H1 (cell line): ENCODE data around the gene TMEM117. TPM values are rescaled to one million over a fixed set of nuclear protein-coding genes. Genes with fewer than 3 reads are reported as not detected.

Experiments
- CTCF ChIA-PET: fragments of 300-600 bp; sonication (Branson Sonifier 250); formaldehyde crosslinking; loops from one replicate; lab custom pipeline; 2021; ENCODE audit not compliant: partially characterized antibody; lab: Charles Lee
- POLR2A ChIA-PET: fragments of 300-600 bp; sonication (Branson Sonifier 250); formaldehyde crosslinking; loops from one replicate; lab custom pipeline; 2021; ENCODE audit warnings: inconsistent platforms; ENCODE audit not compliant: partially characterized antibody; lab: Charles Lee
- DNase-seq, 2 experiments: peaks; one replicate each; pipeline versions ENCODE4 v3.0.0 to v3.0.0-alpha.2; 2010 to 2022; ENCODE audit warnings: low spot score in 2 of 2, low read depth in 1 of 2, mixed read lengths in 1 of 2
- FAIRE-seq: peaks from 2 replicates; lab custom pipeline; 2011; peaks lifted over from hg19 to GRCh38; lab: Jason Lieb, UNC
- H2AFZ ChIP-seq: 2 replicates; pipeline ENCODE4 v1.8.1; 2012; ENCODE audit warnings: low read length, inconsistent platforms
- H2AK5ac ChIP-seq: 2 replicates; pipeline ENCODE4 v1.6.1; 2013; ENCODE audit warnings: low read depth, low read length
- H2BK120ac ChIP-seq: replicated peaks from 2 replicates; pipeline ENCODE3; 2013; ENCODE audit warnings: low read depth, low read length, inconsistent platforms
- H2BK12ac ChIP-seq: 2 replicates; pipeline ENCODE4 v1.6.1; 2013; ENCODE audit warnings: low read depth, low read length
- H2BK15ac ChIP-seq: 2 replicates; pipeline ENCODE4 v1.6.1; 2013; ENCODE audit warnings: low read length
- H2BK20ac ChIP-seq: 2 replicates; pipeline ENCODE4 v1.6.1; 2013; ENCODE audit warnings: low read length
- H2BK5ac ChIP-seq: 2 replicates; pipeline ENCODE4 v1.6.1; 2013; ENCODE audit warnings: low read depth, low read length
- H3K14ac ChIP-seq: 2 replicates; pipeline ENCODE4 v1.6.1; 2013; ENCODE audit warnings: inconsistent platforms; ENCODE audit not compliant: insufficient read length
- H3K18ac ChIP-seq: 2 replicates; pipeline ENCODE4 v1.6.1; 2013; ENCODE audit warnings: low read length; ENCODE audit errors: extremely low read depth
- H3K23ac ChIP-seq: 2 replicates; pipeline ENCODE4 v1.6.1; 2013; ENCODE audit warnings: inconsistent platforms; ENCODE audit not compliant: insufficient read length
- H3K23me2 ChIP-seq: 2 replicates; pipeline ENCODE4 v1.6.1; 2013; ENCODE audit warnings: low read depth, low read length
- H3K27ac ChIP-seq: 2 replicates; pipeline ENCODE4 v1.6.1; 2011; ENCODE audit warnings: low read depth, low read length, inconsistent platforms
- H3K27me3 ChIP-seq, 4 experiments: replicated peaks in 1 of 4; 1 replicate in 1 of 4; 2 replicates in 3 of 4; pipeline versions ENCODE4 v1.6.1 to v1.8.1; 2011 to 2013; ENCODE audit warnings: low read length in 3 of 4, mild to moderate bottlenecking in 3 of 4, inconsistent platforms in 2 of 4, mixed read lengths in 2 of 4, moderate library complexity in 1 of 4; ENCODE audit not compliant: control insufficient read depth in 3 of 4, insufficient read depth in 3 of 4; ENCODE audit errors: extremely low read depth in 1 of 4
- H3K36me3 ChIP-seq, 4 experiments: 2 replicates each; pipeline versions ENCODE4 v1.6.1 to v1.8.1; 2011 to 2013; ENCODE audit warnings: mild to moderate bottlenecking in 4 of 4, low read length in 3 of 4, moderate library complexity in 2 of 4, control low read depth in 1 of 4, inconsistent platforms in 1 of 4; ENCODE audit not compliant: insufficient read depth in 4 of 4, control insufficient read depth in 2 of 4
- H3K4ac ChIP-seq: replicated peaks from 2 replicates; pipeline ENCODE3; 2013; ENCODE audit warnings: low read length, low read depth, mixed read lengths, inconsistent platforms; ENCODE audit not compliant: insufficient read length
- H3K4me1 ChIP-seq, 4 experiments: replicated peaks in 1 of 4; 1 replicate in 1 of 4; 2 replicates in 3 of 4; pipeline versions ENCODE4 v1.6.1 to v1.8.1; 2011 to 2013; ENCODE audit warnings: low read length in 3 of 4, inconsistent platforms in 2 of 4, mixed read lengths in 1 of 4; ENCODE audit not compliant: insufficient read depth in 4 of 4, control insufficient read depth in 3 of 4
- H3K4me2 ChIP-seq, 2 experiments: 2 replicates each; pipeline versions ENCODE4 v1.6.1 to v1.8.1; 2011 to 2013; ENCODE audit warnings: low read depth in 2 of 2, low read length in 2 of 2, control low read depth in 1 of 2, inconsistent platforms in 1 of 2, mild to moderate bottlenecking in 1 of 2; ENCODE audit not compliant: insufficient read depth in 1 of 2
- H3K4me3 ChIP-seq, 4 experiments: fragments of 200-600, 300-600 bp in 1 of 4; sonication (generic), shearing (Covaris generic), sonication (Bioruptor Twin) in 1 of 4; 2 replicates each; pipeline versions ENCODE4 v1.5.1 to v1.8.1; 2011 to 2016; ENCODE audit warnings: low read length in 4 of 4, low read depth in 3 of 4, control low read depth in 2 of 4, inconsistent platforms in 2 of 4, mild to moderate bottlenecking in 2 of 4, mixed read lengths in 1 of 4, moderate library complexity in 1 of 4; ENCODE audit not compliant: insufficient read depth in 2 of 4; ENCODE audit errors: extremely low read depth in 1 of 4
- H3K56ac ChIP-seq: replicated peaks from 2 replicates; pipeline ENCODE3; 2013; ENCODE audit warnings: low read depth, mild to moderate bottlenecking, mixed read lengths, low read length, inconsistent platforms; ENCODE audit not compliant: insufficient read length
- H3K79me1 ChIP-seq: 2 replicates; pipeline ENCODE4 v1.6.1; 2013; ENCODE audit warnings: low read depth, low read length, control low read depth
- H3K79me2 ChIP-seq, 2 experiments: 2 replicates each; pipeline versions ENCODE4 v1.6.1 to v1.8.1; 2012 to 2013; ENCODE audit warnings: low read length in 2 of 2, mild to moderate bottlenecking in 2 of 2, inconsistent platforms in 1 of 2; ENCODE audit not compliant: insufficient read depth in 2 of 2, control insufficient read depth in 1 of 2
- H3K9ac ChIP-seq, 4 experiments: replicated peaks in 1 of 4; 1 replicate in 1 of 4; 2 replicates in 3 of 4; pipeline versions ENCODE4 v1.6.1 to v1.8.1; 2011 to 2013; ENCODE audit warnings: low read depth in 3 of 4, low read length in 3 of 4, control low read depth in 2 of 4, mild to moderate bottlenecking in 2 of 4, moderate library complexity in 2 of 4, inconsistent platforms in 1 of 4; ENCODE audit errors: extremely low read depth in 1 of 4
- H3K9me3 ChIP-seq, 2 experiments: 2 replicates each; pipeline versions ENCODE4 v1.6.1 to v1.8.1; 2012 to 2013; ENCODE audit warnings: mild to moderate bottlenecking in 2 of 2, moderate library complexity in 2 of 2, control low read depth in 1 of 2, inconsistent platforms in 1 of 2, low read depth in 1 of 2, low read length in 1 of 2, mixed read lengths in 1 of 2; ENCODE audit not compliant: insufficient read depth in 2 of 2
- H4K20me1 ChIP-seq, 2 experiments: replicated peaks in 1 of 2; 2 replicates each; pipeline versions ENCODE3 to v1.8.1; 2011 to 2013; ENCODE audit warnings: inconsistent platforms in 2 of 2, low read length in 2 of 2, mild to moderate bottlenecking in 1 of 2; ENCODE audit not compliant: insufficient read depth in 2 of 2, control insufficient read depth in 1 of 2
- H4K5ac ChIP-seq: 2 replicates; pipeline ENCODE4 v1.6.1; 2013; ENCODE audit warnings: low read length, low read depth, mixed read lengths, inconsistent platforms; ENCODE audit not compliant: insufficient read length
- H4K8ac ChIP-seq: 2 replicates; pipeline ENCODE4 v1.8.0; 2013; ENCODE audit warnings: mild to moderate bottlenecking, moderate library complexity, low read length, inconsistent platforms; ENCODE audit not compliant: insufficient read depth; ENCODE audit errors: extremely low read depth
- H4K91ac ChIP-seq: replicated peaks from 2 replicates; pipeline ENCODE3; 2013; ENCODE audit warnings: low read length, mixed read lengths, inconsistent platforms; ENCODE audit not compliant: insufficient read length
- ASH2L ChIP-seq: fragments of 200-600, 300-600 bp; sonication (generic); IDR thresholded peaks from one replicate; pipeline ENCODE4 v1.7.1; 2017; ENCODE audit warnings: low read length
- CBX5 ChIP-seq: fragments of 300-800, 300-1000 bp; sonication (generic); IDR thresholded peaks from 2 replicates; pipeline ENCODE4 v1.7.1; 2016; ENCODE audit warnings: antibody characterized with exemption, low read length, low read depth
- GABPA ChIP-seq: IDR thresholded peaks from 2 replicates; pipeline ENCODE4 v1.6.1; 2011; ENCODE audit warnings: mild to moderate bottlenecking, low read length, moderate library complexity, borderline replicate concordance; ENCODE audit not compliant: insufficient read depth
- POU5F1 ChIP-seq: IDR thresholded peaks from 2 replicates; pipeline ENCODE4 v1.6.1; 2011; ENCODE audit warnings: low read depth, mild to moderate bottlenecking, low read length, moderate library complexity
- RBBP5 ChIP-seq: IDR thresholded peaks from 2 replicates; pipeline ENCODE4 v1.7.1; 2012; ENCODE audit warnings: low read depth, mild to moderate bottlenecking, inconsistent platforms, low read length, moderate library complexity, borderline replicate concordance
- WGBS, 2 experiments: shearing (Covaris generic) in 1 of 2; methylation state at CpG; one replicate each; pipeline versions ENCODE4 v1.1.6 to v1.1.7; 2013 to 2015; ENCODE audit warnings: low lambda C conversion rate in 2 of 2, mixed read lengths in 2 of 2, inconsistent platforms in 1 of 2, low coverage in 1 of 2, missing lambda C conversion rate in 1 of 2; ENCODE audit not compliant: insufficient replicate concordance in 2 of 2, insufficient coverage in 1 of 2, insufficient read length in 1 of 2; ENCODE audit errors: extremely low coverage in 1 of 2, missing lambda C conversion rate in 1 of 2; 5-methylcytosine and 5-hydroxymethylcytosine counted together
- polyA plus RNA-seq, 7 experiments: library from polyadenylated mRNA; depleted of rRNA in 3 of 7; stranded (reverse) in 5 of 7; unstranded in 2 of 7; fragments of >200 nt in 5 of 7; fragments of 200-250 nt in 2 of 7; gene quantifications; 1 replicate in 5 of 7; 2 replicates in 1 of 7; 4 replicates in 1 of 7; pipeline versions ENCODE4 v1.2.1 to v1.2.3, GENCODE V29; 2011 to 2013; ENCODE audit warnings: missing spikeins in 2 of 7, mixed read lengths in 2 of 7
- total RNA-seq: library from RNA; stranded (reverse); fragmentation: NEBNext Ultra II Directional; extraction: Animal tissue kit (Norgen Biotek cat#: 25700); gene quantifications from 2 replicates; pipeline ENCODE4 v1.2.1, GENCODE V29; 2021
- TF ChIP-seq, protein P1 (sequence below), 3 experiments: IDR thresholded peaks; 1 replicate in 2 of 3; 2 replicates in 1 of 3; pipeline versions ENCODE4 v1.5.1 to v1.6.1; 2011; ENCODE audit warnings: low read length in 3 of 3, mild to moderate bottlenecking in 3 of 3, inconsistent platforms in 2 of 3, low read depth in 1 of 3, moderate library complexity in 1 of 3; ENCODE audit not compliant: insufficient read depth in 1 of 3; ENCODE audit errors: control extremely low read depth in 1 of 3
- TF ChIP-seq, protein P2 (sequence below): IDR thresholded peaks from 2 replicates; pipeline ENCODE4 v1.6.1; 2012; ENCODE audit warnings: low read length, inconsistent platforms

Gene TMEM117
- total and polyA plus RNA-seq, 2 of the 8 experiments (the other 6 are each of a cell fraction or from before 2014, with no cell fraction given) = 0.80 to 1.4 TPM

GRCh38 chr12:43931187-43931586 is 95.3 kb downstream of the TMEM117 start:
- H3K4ac ChIP-seq = no peak overlapping the region
- H3K4me1 ChIP-seq = no peaks in the 10 kb centered on the region
- H3K18ac ChIP-seq = no peak overlapping the region
- FAIRE-seq = no peak
- no peaks in the 10 kb centered on the region for H3K36me3 ChIP-seq
- 87% methylated on average over 2 of the region's 2 CpGs; no CpG with 5 or more reads in 1 of the 2 experiments for WGBS, 2 experiments
- no peaks in the 10 kb centered on the region for H3K79me1 ChIP-seq
- H3K9me3 ChIP-seq = no peaks in the 10 kb centered on the region
- H3K27me3 ChIP-seq = no peaks in the 10 kb centered on the region
- H2AK5ac ChIP-seq = no peak overlapping the region
- no peak overlapping the region for H3K27ac ChIP-seq
- no peak overlapping the region for H3K14ac ChIP-seq
- ChIA-PET POLR2A (no interaction called here), CTCF (interaction anchor here (1.0 kb wide), 1 partner anchor 1000 kb away, joined by 3 read pairs; no protein-coding TSS in a partner anchor)
- H3K23ac ChIP-seq = no peak overlapping the region
- no peak overlapping the region for H2BK20ac ChIP-seq
- H2BK12ac ChIP-seq = no peak overlapping the region
- H2BK120ac ChIP-seq = no peak overlapping the region
- H2AFZ ChIP-seq = no peak overlapping the region
- no peaks in the 10 kb centered on the region for H3K79me2 ChIP-seq
- no peaks in the 10 kb centered on the region; the same call in 1 of the 2 replicates for H3K23me2 ChIP-seq
- no peak overlapping the region for H4K5ac ChIP-seq
- no peak overlapping the region for H2BK5ac ChIP-seq
- no peak overlapping the region for H3K56ac ChIP-seq
- no peak for TF ChIP-seq POU5F1
- TF ChIP-seq GABPA = no peak
- TF ChIP-seq, protein P1, sequence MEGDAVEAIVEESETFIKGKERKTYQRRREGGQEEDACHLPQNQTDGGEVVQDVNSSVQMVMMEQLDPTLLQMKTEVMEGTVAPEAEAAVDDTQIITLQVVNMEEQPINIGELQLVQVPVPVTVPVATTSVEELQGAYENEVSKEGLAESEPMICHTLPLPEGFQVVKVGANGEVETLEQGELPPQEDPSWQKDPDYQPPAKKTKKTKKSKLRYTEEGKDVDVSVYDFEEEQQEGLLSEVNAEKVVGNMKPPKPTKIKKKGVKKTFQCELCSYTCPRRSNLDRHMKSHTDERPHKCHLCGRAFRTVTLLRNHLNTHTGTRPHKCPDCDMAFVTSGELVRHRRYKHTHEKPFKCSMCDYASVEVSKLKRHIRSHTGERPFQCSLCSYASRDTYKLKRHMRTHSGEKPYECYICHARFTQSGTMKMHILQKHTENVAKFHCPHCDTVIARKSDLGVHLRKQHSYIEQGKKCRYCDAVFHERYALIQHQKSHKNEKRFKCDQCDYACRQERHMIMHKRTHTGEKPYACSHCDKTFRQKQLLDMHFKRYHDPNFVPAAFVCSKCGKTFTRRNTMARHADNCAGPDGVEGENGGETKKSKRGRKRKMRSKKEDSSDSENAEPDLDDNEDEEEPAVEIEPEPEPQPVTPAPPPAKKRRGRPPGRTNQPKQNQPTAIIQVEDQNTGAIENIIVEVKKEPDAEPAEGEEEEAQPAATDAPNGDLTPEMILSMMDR (IDR thresholded peaks at IDR 0.05; ENCODE audit: control extremely low read depth in 1 of 3, insufficient read depth in 1 of 3, low read depth in 1 of 3, low read length in 3 of 3) = no peak
- TF ChIP-seq CBX5 = no peak
- TF ChIP-seq, protein P2, sequence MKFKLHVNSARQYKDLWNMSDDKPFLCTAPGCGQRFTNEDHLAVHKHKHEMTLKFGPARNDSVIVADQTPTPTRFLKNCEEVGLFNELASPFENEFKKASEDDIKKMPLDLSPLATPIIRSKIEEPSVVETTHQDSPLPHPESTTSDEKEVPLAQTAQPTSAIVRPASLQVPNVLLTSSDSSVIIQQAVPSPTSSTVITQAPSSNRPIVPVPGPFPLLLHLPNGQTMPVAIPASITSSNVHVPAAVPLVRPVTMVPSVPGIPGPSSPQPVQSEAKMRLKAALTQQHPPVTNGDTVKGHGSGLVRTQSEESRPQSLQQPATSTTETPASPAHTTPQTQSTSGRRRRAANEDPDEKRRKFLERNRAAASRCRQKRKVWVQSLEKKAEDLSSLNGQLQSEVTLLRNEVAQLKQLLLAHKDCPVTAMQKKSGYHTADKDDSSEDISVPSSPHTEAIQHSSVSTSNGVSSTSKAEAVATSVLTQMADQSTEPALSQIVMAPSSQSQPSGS = no peak
- no peak for TF ChIP-seq RBBP5
- no peak for TF ChIP-seq ASH2L
- TF ChIP-seq, all 59 proteins: peak for 0
- no peak overlapping the region for H3K4me2 ChIP-seq
- H4K91ac ChIP-seq = no peak overlapping the region
- no peaks in the 10 kb centered on the region for H4K20me1 ChIP-seq
- no peak overlapping the region for H3K4me3 ChIP-seq
- H4K8ac ChIP-seq = no peak overlapping the region
- no peak for DNase-seq
- no peak overlapping the region for H2BK15ac ChIP-seq
- H3K9ac ChIP-seq = no peak overlapping the region
